ENCODE measurements around the gene SLC10A6. TPM values are rescaled to one million over a fixed set of nuclear protein-coding genes. Genes with fewer than 3 reads are reported as not detected.

The SLC10A6 gene
- total RNA-seq, 2 experiments from 2014 or later, result not detected

DNA sequence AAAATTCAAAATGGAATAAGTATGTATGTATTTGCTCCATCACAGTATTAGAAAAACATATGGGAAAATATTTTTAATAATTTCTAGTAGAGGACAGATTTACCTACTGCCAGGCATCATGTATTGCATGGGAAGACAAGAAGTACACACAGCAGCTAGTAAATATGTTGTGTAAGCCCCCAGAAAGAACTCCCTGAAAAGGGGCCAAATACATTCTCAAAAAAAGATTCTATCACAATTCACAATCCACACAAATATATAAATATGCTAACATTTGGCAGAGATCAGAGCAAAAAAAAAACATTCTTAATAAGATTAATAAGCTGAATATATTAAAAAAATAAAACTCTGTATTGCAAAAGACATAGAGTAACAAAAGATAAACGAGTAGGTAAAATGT lies 28.0 kb downstream of the SLC10A6 start:
- H3K4me3 ChIP-seq (ENCODE audit: low read depth, low read length, poor library complexity, severe bottlenecking), result no peak overlapping the region
- H3K79me2 ChIP-seq (ENCODE audit: insufficient read depth, low read depth, low read length), result no peaks in the 10 kb centered on the region
- ChIA-PET CTCF (ENCODE audit: unreplicated experiment) (no interaction called here), POLR2A (interaction anchor here (0.7 kb wide), 1 partner anchor 58 kb away, joined by 3 read pairs; no protein-coding TSS in a partner anchor)
- H4K20me1 ChIP-seq (ENCODE audit: insufficient read depth, low read length), result no peaks in the 10 kb centered on the region
- TF ChIP-seq EZH2phosphoT487 (IDR thresholded peaks at IDR 0.05; ENCODE audit: borderline replicate concordance, low read depth, low read length), result no peak
- TF ChIP-seq, protein P1, sequence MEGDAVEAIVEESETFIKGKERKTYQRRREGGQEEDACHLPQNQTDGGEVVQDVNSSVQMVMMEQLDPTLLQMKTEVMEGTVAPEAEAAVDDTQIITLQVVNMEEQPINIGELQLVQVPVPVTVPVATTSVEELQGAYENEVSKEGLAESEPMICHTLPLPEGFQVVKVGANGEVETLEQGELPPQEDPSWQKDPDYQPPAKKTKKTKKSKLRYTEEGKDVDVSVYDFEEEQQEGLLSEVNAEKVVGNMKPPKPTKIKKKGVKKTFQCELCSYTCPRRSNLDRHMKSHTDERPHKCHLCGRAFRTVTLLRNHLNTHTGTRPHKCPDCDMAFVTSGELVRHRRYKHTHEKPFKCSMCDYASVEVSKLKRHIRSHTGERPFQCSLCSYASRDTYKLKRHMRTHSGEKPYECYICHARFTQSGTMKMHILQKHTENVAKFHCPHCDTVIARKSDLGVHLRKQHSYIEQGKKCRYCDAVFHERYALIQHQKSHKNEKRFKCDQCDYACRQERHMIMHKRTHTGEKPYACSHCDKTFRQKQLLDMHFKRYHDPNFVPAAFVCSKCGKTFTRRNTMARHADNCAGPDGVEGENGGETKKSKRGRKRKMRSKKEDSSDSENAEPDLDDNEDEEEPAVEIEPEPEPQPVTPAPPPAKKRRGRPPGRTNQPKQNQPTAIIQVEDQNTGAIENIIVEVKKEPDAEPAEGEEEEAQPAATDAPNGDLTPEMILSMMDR (conservative IDR thresholded peaks at IDR 0.05; ENCODE audit: low read length), result no peak
- no peaks in the 10 kb centered on the region for H3K4me1 ChIP-seq (ENCODE audit: insufficient read depth, low read length, poor library complexity, severe bottlenecking)
- H3K4me2 ChIP-seq (ENCODE audit: low read length), result no peak overlapping the region
- BruUV-seq (replicated peaks), result no TSS peak
- H3K27ac ChIP-seq (ENCODE audit: low read depth, low read length, poor library complexity, severe bottlenecking), result no peak overlapping the region
- no peaks in the 10 kb centered on the region for H3K9me2 ChIP-seq (ENCODE audit: insufficient read depth, low read length)
- H3K36me3 ChIP-seq (ENCODE audit: insufficient read depth, low read length), result no peaks in the 10 kb centered on the region
- no peak overlapping the region for H2AFZ ChIP-seq (ENCODE audit: low read length)
- no peaks in the 10 kb centered on the region; the same call in 1 of the 2 replicates for H3K9me3 ChIP-seq (ENCODE audit: low read length)
- DNase-seq (ENCODE audit: low spot score), result no peak
- intact Hi-C loops (cut with micrococcal nuclease; ENCODE audit: unreplicated experiment), result no loop called here

GRCh38 chr4:86819561-86819960 lies 29.6 kb downstream of the SLC10A6 start:
- Histone ChIP-seq H4K20me1 (ENCODE audit: insufficient read depth, low read length) (no peaks in the 10 kb centered on the region), H3K9me2 (ENCODE audit: insufficient read depth, low read length) (no peaks in the 10 kb centered on the region), H3K4me3 (ENCODE audit: low read depth, low read length, poor library complexity, severe bottlenecking) (no peak overlapping the region), H3K4me1 (ENCODE audit: insufficient read depth, low read length, poor library complexity, severe bottlenecking) (no peaks in the 10 kb centered on the region), H3K27ac (ENCODE audit: low read depth, low read length, poor library complexity, severe bottlenecking) (no peak overlapping the region), H3K79me2 (ENCODE audit: insufficient read depth, low read depth, low read length) (no peaks in the 10 kb centered on the region), H3K36me3 (ENCODE audit: insufficient read depth, low read length) (no peaks in the 10 kb centered on the region), H3K4me2 (ENCODE audit: low read length) (no peak overlapping the region), H3K9me3 (ENCODE audit: low read length) (no peaks in the 10 kb centered on the region; the same call in 1 of the 2 replicates), H2AFZ (ENCODE audit: low read length) (no peak overlapping the region)
- CTCF ChIA-PET (ENCODE audit: unreplicated experiment), result no interaction called here
- intact Hi-C loops (cut with micrococcal nuclease; ENCODE audit: unreplicated experiment), result no loop called here
- DNase-seq (ENCODE audit: low spot score), result no peak
- no TSS peak for BruUV-seq (replicated peaks)
- POLR2A ChIA-PET, result interaction anchor here (0.7 kb wide), 1 partner anchor 87 kb away, joined by 3 read pairs; no protein-coding TSS in a partner anchor
- no peak for TF ChIP-seq EZH2phosphoT487 (IDR thresholded peaks at IDR 0.05; ENCODE audit: borderline replicate concordance, low read depth, low read length)
- TF ChIP-seq, protein P1 (conservative IDR thresholded peaks at IDR 0.05; ENCODE audit: low read length), result no peak

DNA sequence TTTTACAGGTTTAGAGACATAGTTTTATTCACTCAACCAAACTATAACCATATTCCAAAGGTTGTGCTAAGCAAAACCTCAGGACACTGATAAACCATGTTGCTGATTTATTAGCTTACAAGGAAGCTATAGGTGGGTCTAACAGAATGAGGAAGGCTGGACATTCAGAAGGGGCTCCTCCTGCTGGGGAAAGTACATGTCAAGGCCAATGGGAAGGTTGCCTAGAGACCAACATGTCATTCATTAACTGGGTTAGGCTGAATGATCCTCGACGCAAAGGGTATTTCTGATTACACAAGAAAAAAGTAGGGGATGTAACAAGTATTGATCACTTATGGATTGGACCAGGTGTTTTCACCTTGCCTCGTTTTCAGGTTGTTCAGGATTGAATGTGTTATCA lies 30.3 kb downstream of the SLC10A6 start:
- intact Hi-C loops (cut with micrococcal nuclease; ENCODE audit: unreplicated experiment), result no loop called here
- BruUV-seq (replicated peaks), result no TSS peak
- H3K4me2 ChIP-seq (ENCODE audit: low read length), result no peak overlapping the region
- ChIA-PET POLR2A (no interaction called here), CTCF (ENCODE audit: unreplicated experiment) (no interaction called here)
- H3K79me2 ChIP-seq (ENCODE audit: insufficient read depth, low read depth, low read length), result no peaks in the 10 kb centered on the region
- no peak overlapping the region for H2AFZ ChIP-seq (ENCODE audit: low read length)
- no peaks in the 10 kb centered on the region for H4K20me1 ChIP-seq (ENCODE audit: insufficient read depth, low read length)
- no peaks in the 10 kb centered on the region for H3K4me1 ChIP-seq (ENCODE audit: insufficient read depth, low read length, poor library complexity, severe bottlenecking)
- no peaks in the 10 kb centered on the region for H3K9me2 ChIP-seq (ENCODE audit: insufficient read depth, low read length)
- no peak for DNase-seq (ENCODE audit: low spot score)
- TF ChIP-seq EZH2phosphoT487 (IDR thresholded peaks at IDR 0.05; ENCODE audit: borderline replicate concordance, low read depth, low read length), result no peak
- TF ChIP-seq, protein P1 (conservative IDR thresholded peaks at IDR 0.05; ENCODE audit: low read length), result no peak
- no peaks in the 10 kb centered on the region for H3K36me3 ChIP-seq (ENCODE audit: insufficient read depth, low read length)
- no peak overlapping the region for H3K27ac ChIP-seq (ENCODE audit: low read depth, low read length, poor library complexity, severe bottlenecking)
- H3K9me3 ChIP-seq (ENCODE audit: low read length), result no peaks in the 10 kb centered on the region; the same call in 1 of the 2 replicates
- H3K4me3 ChIP-seq (ENCODE audit: low read depth, low read length, poor library complexity, severe bottlenecking), result no peak overlapping the region

Measured in OCI-LY7 (cell line).